Astrocyte (in vitro differentiated cells and primary cell): ENCODE measurements around the gene TNFRSF13B.
"Not testable (repeated sequence)": the region's sequence is repeated elsewhere in the genome, so short reads cannot be mapped to it uniquely, and the experiment has no call there.

Experiments used
- EZH2 ChIP-seq: IDR thresholded peaks from 2 replicates; pipeline ENCODE4 v1.6.1; 2012; ENCODE audit warnings: mild to moderate bottlenecking, low read length, inconsistent platforms; ENCODE audit not compliant: insufficient read depth
- TF ChIP-seq, protein P1 (sequence below): IDR thresholded peaks from 2 replicates; pipeline ENCODE4 v1.5.1; 2011; ENCODE audit warnings: low read depth, mild to moderate bottlenecking, inconsistent platforms, low read length, moderate library complexity; ENCODE audit not compliant: insufficient read depth

DNA sequence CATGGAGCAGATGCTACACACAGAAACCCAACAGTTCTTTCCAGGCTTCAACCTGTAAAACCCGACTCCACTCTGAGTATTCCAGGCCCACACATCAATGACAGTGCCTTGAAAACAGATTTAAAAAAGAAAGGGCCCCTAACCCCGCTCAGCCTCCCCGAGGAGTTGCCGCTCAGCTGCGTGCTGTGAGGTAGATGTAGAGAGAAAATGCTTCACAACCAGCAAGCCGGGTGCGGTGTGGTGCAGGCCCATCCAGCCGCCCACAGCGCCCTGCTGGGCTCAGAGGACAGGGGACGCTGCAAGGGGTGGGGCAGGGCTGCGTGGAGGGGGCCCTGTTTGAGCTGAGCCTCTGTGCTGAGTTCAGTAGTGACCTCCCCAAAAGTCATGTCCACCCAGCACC lies 24.8 kb upstream of the TNFRSF13B start:
- TF ChIP-seq, protein P1, sequence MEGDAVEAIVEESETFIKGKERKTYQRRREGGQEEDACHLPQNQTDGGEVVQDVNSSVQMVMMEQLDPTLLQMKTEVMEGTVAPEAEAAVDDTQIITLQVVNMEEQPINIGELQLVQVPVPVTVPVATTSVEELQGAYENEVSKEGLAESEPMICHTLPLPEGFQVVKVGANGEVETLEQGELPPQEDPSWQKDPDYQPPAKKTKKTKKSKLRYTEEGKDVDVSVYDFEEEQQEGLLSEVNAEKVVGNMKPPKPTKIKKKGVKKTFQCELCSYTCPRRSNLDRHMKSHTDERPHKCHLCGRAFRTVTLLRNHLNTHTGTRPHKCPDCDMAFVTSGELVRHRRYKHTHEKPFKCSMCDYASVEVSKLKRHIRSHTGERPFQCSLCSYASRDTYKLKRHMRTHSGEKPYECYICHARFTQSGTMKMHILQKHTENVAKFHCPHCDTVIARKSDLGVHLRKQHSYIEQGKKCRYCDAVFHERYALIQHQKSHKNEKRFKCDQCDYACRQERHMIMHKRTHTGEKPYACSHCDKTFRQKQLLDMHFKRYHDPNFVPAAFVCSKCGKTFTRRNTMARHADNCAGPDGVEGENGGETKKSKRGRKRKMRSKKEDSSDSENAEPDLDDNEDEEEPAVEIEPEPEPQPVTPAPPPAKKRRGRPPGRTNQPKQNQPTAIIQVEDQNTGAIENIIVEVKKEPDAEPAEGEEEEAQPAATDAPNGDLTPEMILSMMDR = not testable (repeated sequence)
- TF ChIP-seq EZH2 = not testable (repeated sequence)
